HepG2 (cell line): ENCODE results near the gene ATXN8OS.

Experiments
- BRCA1 ChIP-seq: sonication (generic); formaldehyde crosslinking; IDR thresholded peaks from 2 replicates; pipeline ENCODE4 v1.4.0; 2020; ENCODE audit warnings: missing genetic modification reagents
- DMAP1 ChIP-seq: IDR thresholded peaks from 2 replicates; pipeline ENCODE4 v1.6.1; 2016
- EZH2 ChIP-seq: conservative IDR thresholded peaks from 2 replicates; pipeline ENCODE4 v1.6.1; 2012; ENCODE audit warnings: mild to moderate bottlenecking, low read depth, low read length, moderate library complexity
- NFATC3 ChIP-seq: sonication (generic); formaldehyde crosslinking; IDR thresholded peaks from 2 replicates; pipeline ENCODE4 v1.5.1; 2020; ENCODE audit warnings: mild to moderate bottlenecking, missing genetic modification reagents
- NR2C2 ChIP-seq: sonication (generic); formaldehyde crosslinking; IDR thresholded peaks from 2 replicates; pipeline ENCODE4 v1.4.0; 2020; ENCODE audit warnings: missing genetic modification reagents, mild to moderate bottlenecking, moderate library complexity, borderline replicate concordance
- POLR2AphosphoS2 ChIP-seq: IDR thresholded peaks from 2 replicates; pipeline ENCODE4 v1.6.1; 2011; ENCODE audit warnings: low read depth, low read length, improper control_type of control experiment
- RNF2 ChIP-seq: fragments of 450-650 bp; conservative IDR thresholded peaks from 2 replicates; pipeline ENCODE4 v1.6.1; 2016; ENCODE audit warnings: low read depth
- SMAD1 ChIP-seq: sonication (generic); formaldehyde crosslinking; IDR thresholded peaks from 2 replicates; pipeline ENCODE4 v1.4.0; 2020; ENCODE audit warnings: missing genetic modification reagents, low read depth, mild to moderate bottlenecking, borderline replicate concordance
- U2AF2 ChIP-seq: fragments of 200-400 bp; formaldehyde crosslinking; IDR thresholded peaks from 2 replicates; pipeline ENCODE4 v1.6.1; 2017; ENCODE audit warnings: low read depth, mild to moderate bottlenecking, low read length
- ZNF24 ChIP-seq: fragments of 450-650 bp; IDR thresholded peaks from 2 replicates; pipeline ENCODE4 v1.6.1; 2017; ENCODE audit warnings: antibody characterized with exemption, mild to moderate bottlenecking
- ZNF260 ChIP-seq: sonication (generic); formaldehyde crosslinking; IDR thresholded peaks from 2 replicates; pipeline ENCODE4 v1.4.0; 2020; ENCODE audit warnings: missing genetic modification reagents, low read depth, mild to moderate bottlenecking, borderline replicate concordance
- ZNF30 ChIP-seq: sonication (generic); formaldehyde crosslinking; IDR thresholded peaks from 2 replicates; pipeline ENCODE4 v1.5.0; 2020; ENCODE audit warnings: mild to moderate bottlenecking, missing genetic modification reagents
- ZNF550 ChIP-seq: sonication (generic); formaldehyde crosslinking; IDR thresholded peaks from 2 replicates; pipeline ENCODE4 v1.4.0; 2020; ENCODE audit warnings: mild to moderate bottlenecking, missing genetic modification reagents, borderline replicate concordance
- TF ChIP-seq, protein P1 (sequence below): sonication (generic); formaldehyde crosslinking; IDR thresholded peaks from 2 replicates; pipeline ENCODE4 v1.5.0; 2020; ENCODE audit warnings: mild to moderate bottlenecking, missing genetic modification reagents, moderate library complexity

DNA sequence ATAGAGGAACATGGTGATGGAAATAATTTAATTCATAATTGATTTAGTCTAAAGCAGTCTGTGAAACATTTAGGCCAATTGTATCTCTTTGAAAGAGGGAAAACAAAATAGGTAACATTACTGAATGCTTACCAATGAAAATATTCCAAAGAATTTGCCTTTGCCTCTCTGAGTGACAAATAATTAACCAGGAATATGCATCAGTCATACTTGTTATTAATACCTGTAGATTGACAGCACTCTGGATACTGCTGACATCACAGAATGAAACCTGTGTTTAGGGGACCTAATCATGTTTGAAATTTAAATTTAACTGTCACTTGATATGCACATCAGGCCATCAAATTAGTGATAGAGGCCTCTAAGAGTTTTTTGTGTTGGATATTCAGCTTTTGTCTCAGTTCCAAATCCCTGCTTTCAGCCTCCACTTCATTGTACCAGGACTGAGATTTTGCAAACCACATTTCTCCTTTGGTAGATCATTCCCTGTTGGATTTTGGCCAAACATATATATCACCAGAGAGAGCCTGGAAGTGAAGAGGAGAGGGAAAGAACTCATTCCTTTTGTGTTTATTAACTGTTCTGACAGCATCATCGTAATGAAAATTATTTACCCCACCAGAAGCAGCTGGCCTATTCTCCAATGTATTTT, 65.4 kb downstream of the ATXN8OS start:
- no peak for TF ChIP-seq ZNF24
- no peak for TF ChIP-seq RNF2
- TF ChIP-seq DMAP1 (CRISPR knock-in tag): no peak
- no peak for TF ChIP-seq ZNF260 (CRISPR knock-in tag)
- TF ChIP-seq SMAD1 (CRISPR knock-in tag): no peak
- TF ChIP-seq U2AF2: no peak
- no peak for TF ChIP-seq BRCA1 (CRISPR knock-in tag)
- no peak for TF ChIP-seq NFATC3 (CRISPR knock-in tag)
- no peak for TF ChIP-seq NR2C2 (CRISPR knock-in tag)
- TF ChIP-seq ZNF550 (CRISPR knock-in tag): no peak
- TF ChIP-seq ZNF30 (CRISPR knock-in tag): no peak
- TF ChIP-seq, protein P1, sequence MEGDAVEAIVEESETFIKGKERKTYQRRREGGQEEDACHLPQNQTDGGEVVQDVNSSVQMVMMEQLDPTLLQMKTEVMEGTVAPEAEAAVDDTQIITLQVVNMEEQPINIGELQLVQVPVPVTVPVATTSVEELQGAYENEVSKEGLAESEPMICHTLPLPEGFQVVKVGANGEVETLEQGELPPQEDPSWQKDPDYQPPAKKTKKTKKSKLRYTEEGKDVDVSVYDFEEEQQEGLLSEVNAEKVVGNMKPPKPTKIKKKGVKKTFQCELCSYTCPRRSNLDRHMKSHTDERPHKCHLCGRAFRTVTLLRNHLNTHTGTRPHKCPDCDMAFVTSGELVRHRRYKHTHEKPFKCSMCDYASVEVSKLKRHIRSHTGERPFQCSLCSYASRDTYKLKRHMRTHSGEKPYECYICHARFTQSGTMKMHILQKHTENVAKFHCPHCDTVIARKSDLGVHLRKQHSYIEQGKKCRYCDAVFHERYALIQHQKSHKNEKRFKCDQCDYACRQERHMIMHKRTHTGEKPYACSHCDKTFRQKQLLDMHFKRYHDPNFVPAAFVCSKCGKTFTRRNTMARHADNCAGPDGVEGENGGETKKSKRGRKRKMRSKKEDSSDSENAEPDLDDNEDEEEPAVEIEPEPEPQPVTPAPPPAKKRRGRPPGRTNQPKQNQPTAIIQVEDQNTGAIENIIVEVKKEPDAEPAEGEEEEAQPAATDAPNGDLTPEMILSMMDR (CRISPR knock-in tag): no peak
- no peak for TF ChIP-seq EZH2
- no peak for TF ChIP-seq POLR2AphosphoS2
